ENCODE data around the gene ADGRG3. TPM values are rescaled to one million over a fixed set of nuclear protein-coding genes. Genes with fewer than 3 reads are reported as not detected.

Gene ADGRG3
- total RNA-seq, 1 experiment from 2014 or later = not detected

GRCh38 chr16:57688487-57688986, 20.4 kb downstream of the ADGRG3 start:
- DNase-seq (ENCODE audit: low read depth, low spot score) = no peak
- ChIA-PET CTCF (no interaction called here), POLR2A (no interaction called here), RAD21 (ENCODE audit: low non-redundant PET in 1 of 2, low total read pairs in 2 of 2, uncharacterized antibody in 2 of 2, unreplicated experiment in 2 of 2) (no interaction called here)
- Histone ChIP-seq H3K27me3 (ENCODE audit: insufficient read depth, low read length) (no peaks in the 10 kb centered on the region), H3K9me3 (ENCODE audit: control insufficient read depth in 1 of 2, insufficient read depth in 1 of 2, low read depth in 1 of 2, low read length in 2 of 2) (no peaks in the 10 kb centered on the region), H3K79me2 (ENCODE audit: insufficient read depth, low read length) (no peaks in the 10 kb centered on the region), H3K9ac (ENCODE audit: low read length) (no peak overlapping the region), H2AFZ (ENCODE audit: low read depth, low read length, poor library complexity, severe bottlenecking) (no peak overlapping the region), H3K9me2 (ENCODE audit: insufficient read depth) (no peaks in the 10 kb centered on the region), H3K4me1 (ENCODE audit: control insufficient read depth in 1 of 2, insufficient read depth in 2 of 2, low read length in 2 of 2) (no peaks in the 10 kb centered on the region), H3K36me3 (ENCODE audit: control insufficient read depth in 1 of 2, insufficient read depth in 2 of 2, low read length in 2 of 2) (no peaks in the 10 kb centered on the region), H3K27ac (ENCODE audit: low read depth, low read length) (no peak overlapping the region), H3K4me2 (ENCODE audit: low read length) (no peak overlapping the region), H4K20me1 (ENCODE audit: insufficient read depth) (no peaks in the 10 kb centered on the region), H3K4me3 (replicated peaks in 1 of 2; ENCODE audit: low read depth in 1 of 2, low read length in 2 of 2) (no peak overlapping the region)
- intact Hi-C loops (cut with micrococcal nuclease) = no loop called here
- no TSS peak for BruUV-seq (replicated peaks)
- ATAC-seq = no peak
- TF ChIP-seq, protein P1, sequence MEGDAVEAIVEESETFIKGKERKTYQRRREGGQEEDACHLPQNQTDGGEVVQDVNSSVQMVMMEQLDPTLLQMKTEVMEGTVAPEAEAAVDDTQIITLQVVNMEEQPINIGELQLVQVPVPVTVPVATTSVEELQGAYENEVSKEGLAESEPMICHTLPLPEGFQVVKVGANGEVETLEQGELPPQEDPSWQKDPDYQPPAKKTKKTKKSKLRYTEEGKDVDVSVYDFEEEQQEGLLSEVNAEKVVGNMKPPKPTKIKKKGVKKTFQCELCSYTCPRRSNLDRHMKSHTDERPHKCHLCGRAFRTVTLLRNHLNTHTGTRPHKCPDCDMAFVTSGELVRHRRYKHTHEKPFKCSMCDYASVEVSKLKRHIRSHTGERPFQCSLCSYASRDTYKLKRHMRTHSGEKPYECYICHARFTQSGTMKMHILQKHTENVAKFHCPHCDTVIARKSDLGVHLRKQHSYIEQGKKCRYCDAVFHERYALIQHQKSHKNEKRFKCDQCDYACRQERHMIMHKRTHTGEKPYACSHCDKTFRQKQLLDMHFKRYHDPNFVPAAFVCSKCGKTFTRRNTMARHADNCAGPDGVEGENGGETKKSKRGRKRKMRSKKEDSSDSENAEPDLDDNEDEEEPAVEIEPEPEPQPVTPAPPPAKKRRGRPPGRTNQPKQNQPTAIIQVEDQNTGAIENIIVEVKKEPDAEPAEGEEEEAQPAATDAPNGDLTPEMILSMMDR (IDR thresholded peaks at IDR 0.05 in 2 of 3, conservative IDR thresholded peaks at IDR 0.05 in 1 of 3; ENCODE audit: borderline replicate concordance in 1 of 3, insufficient read depth in 1 of 3, low read depth in 2 of 3, low read length in 2 of 3) = no peak
- TF ChIP-seq EZH2phosphoT487 (IDR thresholded peaks at IDR 0.05; ENCODE audit: borderline replicate concordance) (no peak), RAD21 (IDR thresholded peaks at IDR 0.05; ENCODE audit: low read depth) (no peak), EZH2 (IDR thresholded peaks at IDR 0.05) (no peak), TCF7L2 (IDR thresholded peaks at IDR 0.05; ENCODE audit: borderline replicate concordance, extremely low read depth, insufficient read depth, insufficient read length) (no peak), JUND (IDR thresholded peaks at IDR 0.05) (no peak), POLR2A (IDR thresholded peaks at IDR 0.05; ENCODE audit: borderline replicate concordance, extremely low read depth, insufficient read depth, insufficient read length) (no peak), FOSL1 (IDR thresholded peaks at IDR 0.05; ENCODE audit: low read depth) (no peak), CEBPB (IDR thresholded peaks at IDR 0.05; ENCODE audit: low read depth) (no peak)

Measured in HCT116 (cell line).